ENCODE data around the gene TMEM116.

DNA sequence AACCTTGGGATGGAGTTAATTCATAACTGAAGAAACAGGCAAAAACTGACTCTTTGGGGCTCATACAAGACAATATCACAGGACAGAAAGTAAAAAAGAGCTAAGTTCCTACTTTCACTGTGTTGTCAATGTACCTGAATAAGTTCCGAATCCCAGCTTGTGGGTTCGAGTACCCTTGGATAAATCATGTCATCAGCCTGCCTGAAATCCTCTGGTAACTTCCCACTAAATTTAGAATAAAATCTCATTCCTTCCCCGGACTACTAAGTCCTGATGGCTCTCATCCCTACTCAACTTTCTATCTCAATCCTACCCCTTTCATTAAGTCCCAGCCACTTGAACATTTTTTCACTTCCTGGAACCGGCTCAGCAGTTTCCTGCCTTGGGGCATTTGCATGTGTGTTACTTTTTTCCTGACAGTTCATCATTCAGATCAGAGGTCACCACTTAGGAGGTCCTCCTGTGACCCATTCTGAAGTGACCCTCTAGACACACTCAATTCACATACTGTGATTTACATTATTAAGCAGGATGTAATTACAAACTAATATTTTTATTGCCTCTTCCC, 12.9 kb upstream of the TMEM116 start:
- TF ChIP-seq SMC3 (IDR thresholded peaks at IDR 0.05; ENCODE audit: low read depth, low read length) (no peak), POLR2A (IDR thresholded peaks at IDR 0.05; ENCODE audit: low read depth, low read length) (no peak), BHLHE40 (IDR thresholded peaks at IDR 0.05; ENCODE audit: low read depth, low read length) (no peak), RAD21 (IDR thresholded peaks at IDR 0.05; ENCODE audit: low read length) (no peak), MAFK (IDR thresholded peaks at IDR 0.05; ENCODE audit: low read depth, low read length) (no peak)
- TF ChIP-seq, protein P1, sequence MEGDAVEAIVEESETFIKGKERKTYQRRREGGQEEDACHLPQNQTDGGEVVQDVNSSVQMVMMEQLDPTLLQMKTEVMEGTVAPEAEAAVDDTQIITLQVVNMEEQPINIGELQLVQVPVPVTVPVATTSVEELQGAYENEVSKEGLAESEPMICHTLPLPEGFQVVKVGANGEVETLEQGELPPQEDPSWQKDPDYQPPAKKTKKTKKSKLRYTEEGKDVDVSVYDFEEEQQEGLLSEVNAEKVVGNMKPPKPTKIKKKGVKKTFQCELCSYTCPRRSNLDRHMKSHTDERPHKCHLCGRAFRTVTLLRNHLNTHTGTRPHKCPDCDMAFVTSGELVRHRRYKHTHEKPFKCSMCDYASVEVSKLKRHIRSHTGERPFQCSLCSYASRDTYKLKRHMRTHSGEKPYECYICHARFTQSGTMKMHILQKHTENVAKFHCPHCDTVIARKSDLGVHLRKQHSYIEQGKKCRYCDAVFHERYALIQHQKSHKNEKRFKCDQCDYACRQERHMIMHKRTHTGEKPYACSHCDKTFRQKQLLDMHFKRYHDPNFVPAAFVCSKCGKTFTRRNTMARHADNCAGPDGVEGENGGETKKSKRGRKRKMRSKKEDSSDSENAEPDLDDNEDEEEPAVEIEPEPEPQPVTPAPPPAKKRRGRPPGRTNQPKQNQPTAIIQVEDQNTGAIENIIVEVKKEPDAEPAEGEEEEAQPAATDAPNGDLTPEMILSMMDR (conservative IDR thresholded peaks at IDR 0.05; ENCODE audit: low read depth, low read length), result no peak
